ENCODE results near the gene TM4SF20. TPM values are rescaled to one million over a fixed set of nuclear protein-coding genes. Genes with fewer than 3 reads are reported as not detected.

The TM4SF20 gene
- total and polyA plus RNA-seq, 4 donors, result not detected

DNA sequence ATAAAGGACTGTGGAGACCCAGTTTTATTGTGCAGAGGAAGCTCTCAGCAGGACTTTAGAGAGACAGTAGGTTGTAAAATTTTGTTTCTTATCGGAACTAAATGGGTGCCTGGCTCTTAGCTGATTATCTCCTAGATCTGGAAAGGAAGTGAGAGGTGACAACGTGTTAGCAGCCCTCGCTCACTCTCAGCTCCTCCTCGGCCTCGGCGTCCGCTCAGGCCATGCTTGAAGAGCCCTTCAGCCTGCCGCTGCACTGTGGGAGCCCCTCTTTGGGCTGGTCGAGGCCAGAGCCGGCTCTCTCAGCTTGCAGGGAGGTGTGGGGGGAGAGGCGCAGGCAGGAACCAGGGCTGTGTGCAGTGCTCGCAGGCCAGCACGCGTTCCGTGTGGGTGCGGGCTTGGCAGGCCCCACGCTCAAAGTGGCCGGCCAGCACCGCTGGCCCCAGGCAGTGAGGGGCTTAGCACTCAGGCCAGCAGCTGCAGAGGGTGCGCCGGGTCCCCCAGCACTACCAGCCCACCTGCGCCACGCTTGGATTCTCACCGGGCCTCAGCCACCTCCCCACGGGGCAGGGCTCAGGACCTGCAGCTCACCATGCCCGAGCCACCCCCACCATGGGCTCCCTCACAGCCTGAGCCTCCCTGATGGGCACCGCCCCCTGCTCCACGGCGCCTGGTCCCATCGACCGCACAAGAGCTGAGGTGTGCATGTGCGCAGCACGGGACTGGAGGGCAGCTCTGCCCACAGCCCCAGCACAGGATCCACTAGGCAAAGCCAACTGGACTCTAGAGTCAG, 58.6 kb downstream of the TM4SF20 start:
- WGBS, result 93% methylated on average over 33 of the region's 33 CpGs
- Histone ChIP-seq H3K27me3 (ENCODE audit: control insufficient read depth in 4 of 4, insufficient read depth in 4 of 4, low read length in 3 of 4) (no peaks in the 10 kb centered on the region), H3K27ac (ENCODE audit: low read depth in 1 of 2, low read length in 2 of 2) (no peak overlapping the region), H3K9ac (ENCODE audit: low read depth in 1 of 2, low read length in 2 of 2) (no peak overlapping the region), H3K4me3 (ENCODE audit: low read depth in 1 of 3, low read length in 3 of 3) (no peak overlapping the region), H3K9me3 (ENCODE audit: control insufficient read depth in 4 of 4, low read length in 3 of 4) (peaks cover 0 to 1% (median 0%) of the 10 kb centered on the region in 4 donors), H3K36me3 (ENCODE audit: control insufficient read depth in 4 of 4, insufficient read depth in 3 of 4, low read depth in 1 of 4, low read length in 3 of 4) (no peaks in the 10 kb centered on the region), H3K4me1 (ENCODE audit: control insufficient read depth in 4 of 4, insufficient read depth in 4 of 4, low read length in 3 of 4) (peaks cover 0 to 4% (median 2%) of the 10 kb centered on the region in 4 donors)
- DNase-seq (ENCODE audit: low spot score), result no peak
- TF ChIP-seq, protein P1, sequence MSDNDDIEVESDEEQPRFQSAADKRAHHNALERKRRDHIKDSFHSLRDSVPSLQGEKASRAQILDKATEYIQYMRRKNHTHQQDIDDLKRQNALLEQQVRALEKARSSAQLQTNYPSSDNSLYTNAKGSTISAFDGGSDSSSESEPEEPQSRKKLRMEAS (IDR thresholded peaks at IDR 0.05), result no peak
- TF ChIP-seq YY1 (IDR thresholded peaks at IDR 0.05), result no peak
- TF ChIP-seq, protein P2, sequence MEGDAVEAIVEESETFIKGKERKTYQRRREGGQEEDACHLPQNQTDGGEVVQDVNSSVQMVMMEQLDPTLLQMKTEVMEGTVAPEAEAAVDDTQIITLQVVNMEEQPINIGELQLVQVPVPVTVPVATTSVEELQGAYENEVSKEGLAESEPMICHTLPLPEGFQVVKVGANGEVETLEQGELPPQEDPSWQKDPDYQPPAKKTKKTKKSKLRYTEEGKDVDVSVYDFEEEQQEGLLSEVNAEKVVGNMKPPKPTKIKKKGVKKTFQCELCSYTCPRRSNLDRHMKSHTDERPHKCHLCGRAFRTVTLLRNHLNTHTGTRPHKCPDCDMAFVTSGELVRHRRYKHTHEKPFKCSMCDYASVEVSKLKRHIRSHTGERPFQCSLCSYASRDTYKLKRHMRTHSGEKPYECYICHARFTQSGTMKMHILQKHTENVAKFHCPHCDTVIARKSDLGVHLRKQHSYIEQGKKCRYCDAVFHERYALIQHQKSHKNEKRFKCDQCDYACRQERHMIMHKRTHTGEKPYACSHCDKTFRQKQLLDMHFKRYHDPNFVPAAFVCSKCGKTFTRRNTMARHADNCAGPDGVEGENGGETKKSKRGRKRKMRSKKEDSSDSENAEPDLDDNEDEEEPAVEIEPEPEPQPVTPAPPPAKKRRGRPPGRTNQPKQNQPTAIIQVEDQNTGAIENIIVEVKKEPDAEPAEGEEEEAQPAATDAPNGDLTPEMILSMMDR (IDR thresholded peaks at IDR 0.05; ENCODE audit: low read depth, low read length, missing input control), result no peak
- TF ChIP-seq, protein P3, sequence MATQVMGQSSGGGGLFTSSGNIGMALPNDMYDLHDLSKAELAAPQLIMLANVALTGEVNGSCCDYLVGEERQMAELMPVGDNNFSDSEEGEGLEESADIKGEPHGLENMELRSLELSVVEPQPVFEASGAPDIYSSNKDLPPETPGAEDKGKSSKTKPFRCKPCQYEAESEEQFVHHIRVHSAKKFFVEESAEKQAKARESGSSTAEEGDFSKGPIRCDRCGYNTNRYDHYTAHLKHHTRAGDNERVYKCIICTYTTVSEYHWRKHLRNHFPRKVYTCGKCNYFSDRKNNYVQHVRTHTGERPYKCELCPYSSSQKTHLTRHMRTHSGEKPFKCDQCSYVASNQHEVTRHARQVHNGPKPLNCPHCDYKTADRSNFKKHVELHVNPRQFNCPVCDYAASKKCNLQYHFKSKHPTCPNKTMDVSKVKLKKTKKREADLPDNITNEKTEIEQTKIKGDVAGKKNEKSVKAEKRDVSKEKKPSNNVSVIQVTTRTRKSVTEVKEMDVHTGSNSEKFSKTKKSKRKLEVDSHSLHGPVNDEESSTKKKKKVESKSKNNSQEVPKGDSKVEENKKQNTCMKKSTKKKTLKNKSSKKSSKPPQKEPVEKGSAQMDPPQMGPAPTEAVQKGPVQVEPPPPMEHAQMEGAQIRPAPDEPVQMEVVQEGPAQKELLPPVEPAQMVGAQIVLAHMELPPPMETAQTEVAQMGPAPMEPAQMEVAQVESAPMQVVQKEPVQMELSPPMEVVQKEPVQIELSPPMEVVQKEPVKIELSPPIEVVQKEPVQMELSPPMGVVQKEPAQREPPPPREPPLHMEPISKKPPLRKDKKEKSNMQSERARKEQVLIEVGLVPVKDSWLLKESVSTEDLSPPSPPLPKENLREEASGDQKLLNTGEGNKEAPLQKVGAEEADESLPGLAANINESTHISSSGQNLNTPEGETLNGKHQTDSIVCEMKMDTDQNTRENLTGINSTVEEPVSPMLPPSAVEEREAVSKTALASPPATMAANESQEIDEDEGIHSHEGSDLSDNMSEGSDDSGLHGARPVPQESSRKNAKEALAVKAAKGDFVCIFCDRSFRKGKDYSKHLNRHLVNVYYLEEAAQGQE (IDR thresholded peaks at IDR 0.05), result no peak
- TF ChIP-seq JUND (IDR thresholded peaks at IDR 0.05), result no peak
- TF ChIP-seq FOXA2 (IDR thresholded peaks at IDR 0.05), result no peak
- no peak for TF ChIP-seq EGR1 (IDR thresholded peaks at IDR 0.05; ENCODE audit: low read depth in 2 of 2)

DNA sequence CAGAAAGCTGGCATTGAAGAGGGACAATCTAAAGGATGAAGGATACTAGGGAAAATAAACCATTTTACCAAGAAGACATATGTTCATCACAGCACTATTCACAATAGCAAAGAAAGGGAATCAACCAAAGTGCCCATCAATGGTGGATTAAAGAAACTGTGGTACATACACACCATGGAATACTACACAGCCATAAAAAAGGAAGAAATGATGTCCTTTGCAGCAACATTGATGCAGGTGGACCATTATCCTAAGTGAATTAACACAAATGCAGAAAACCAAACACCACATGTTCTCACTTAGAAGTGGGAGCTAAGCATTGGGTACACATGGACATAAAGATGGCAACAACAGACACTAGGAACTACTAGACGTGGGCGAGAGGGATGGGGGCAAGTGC, 61.3 kb downstream of the TM4SF20 start:
- no peak for DNase-seq (ENCODE audit: low spot score)
- H3K9me3 ChIP-seq (ENCODE audit: control insufficient read depth in 4 of 4, low read length in 3 of 4), result peaks cover 0 to 1% (median 0%) of the 10 kb centered on the region in 4 donors
- 97% methylated on average over 2 of the region's 2 CpGs for WGBS
- no peak overlapping the region for H3K9ac ChIP-seq (ENCODE audit: low read depth in 1 of 2, low read length in 2 of 2)
- no peak for TF ChIP-seq HNF4G (IDR thresholded peaks at IDR 0.05)
- TF ChIP-seq RAD21 (IDR thresholded peaks at IDR 0.05), result no peak
- no peak for TF ChIP-seq SP1 (IDR thresholded peaks at IDR 0.05)
- TF ChIP-seq, protein P1 (IDR thresholded peaks at IDR 0.05), result no peak
- TF ChIP-seq TAF1 (conservative IDR thresholded peaks at IDR 0.05), result no peak
- no peak for TF ChIP-seq NR2F2 (IDR thresholded peaks at IDR 0.05)
- no peak for TF ChIP-seq RXRA (IDR thresholded peaks at IDR 0.05)
- TF ChIP-seq FOXA1 (IDR thresholded peaks at IDR 0.05), result no peak
- no peak for TF ChIP-seq HNF4A (conservative IDR thresholded peaks at IDR 0.05)
- no peak for TF ChIP-seq JUND (IDR thresholded peaks at IDR 0.05)
- H3K4me3 ChIP-seq (ENCODE audit: low read depth in 1 of 3, low read length in 3 of 3), result no peak overlapping the region
- no peaks in the 10 kb centered on the region for H3K4me1 ChIP-seq (ENCODE audit: control insufficient read depth in 4 of 4, insufficient read depth in 4 of 4, low read length in 3 of 4)
- H3K27me3 ChIP-seq (ENCODE audit: control insufficient read depth in 4 of 4, insufficient read depth in 4 of 4, low read length in 3 of 4), result no peaks in the 10 kb centered on the region
- H3K36me3 ChIP-seq (ENCODE audit: control insufficient read depth in 4 of 4, insufficient read depth in 3 of 4, low read depth in 1 of 4, low read length in 3 of 4), result no peaks in the 10 kb centered on the region
- no peak overlapping the region for H3K27ac ChIP-seq (ENCODE audit: low read depth in 1 of 2, low read length in 2 of 2)
